ENCODE data around the gene CHIC2.

- TF ChIP-seq EZH2 (IDR thresholded peaks at IDR 0.05; ENCODE audit: low read depth, low read length, severe bottlenecking), result no peak
- no peak for TF ChIP-seq RBBP5 (IDR thresholded peaks at IDR 0.05; ENCODE audit: borderline replicate concordance, low read depth, low read length)
- TF ChIP-seq, protein P1, sequence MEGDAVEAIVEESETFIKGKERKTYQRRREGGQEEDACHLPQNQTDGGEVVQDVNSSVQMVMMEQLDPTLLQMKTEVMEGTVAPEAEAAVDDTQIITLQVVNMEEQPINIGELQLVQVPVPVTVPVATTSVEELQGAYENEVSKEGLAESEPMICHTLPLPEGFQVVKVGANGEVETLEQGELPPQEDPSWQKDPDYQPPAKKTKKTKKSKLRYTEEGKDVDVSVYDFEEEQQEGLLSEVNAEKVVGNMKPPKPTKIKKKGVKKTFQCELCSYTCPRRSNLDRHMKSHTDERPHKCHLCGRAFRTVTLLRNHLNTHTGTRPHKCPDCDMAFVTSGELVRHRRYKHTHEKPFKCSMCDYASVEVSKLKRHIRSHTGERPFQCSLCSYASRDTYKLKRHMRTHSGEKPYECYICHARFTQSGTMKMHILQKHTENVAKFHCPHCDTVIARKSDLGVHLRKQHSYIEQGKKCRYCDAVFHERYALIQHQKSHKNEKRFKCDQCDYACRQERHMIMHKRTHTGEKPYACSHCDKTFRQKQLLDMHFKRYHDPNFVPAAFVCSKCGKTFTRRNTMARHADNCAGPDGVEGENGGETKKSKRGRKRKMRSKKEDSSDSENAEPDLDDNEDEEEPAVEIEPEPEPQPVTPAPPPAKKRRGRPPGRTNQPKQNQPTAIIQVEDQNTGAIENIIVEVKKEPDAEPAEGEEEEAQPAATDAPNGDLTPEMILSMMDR (IDR thresholded peaks at IDR 0.05; ENCODE audit: control extremely low read depth in 1 of 3, insufficient read depth in 1 of 3, low read depth in 1 of 3, low read length in 3 of 3), result no peak
Observed at GRCh38 chr4:54038056-54038455, 26.3 kb downstream of the CHIC2 start.

All from H1 (cell line).